Subcutaneous adipose tissue (tissue), 4 donors: ENCODE results near the gene GCC2. TPM values are rescaled to one million over a fixed set of nuclear protein-coding genes. Genes with fewer than 3 reads are reported as not detected.

Source experiments
- CTCF ChIP-seq: fragments of 450-650 bp; IDR thresholded peaks from one replicate; pipeline ENCODE4 v1.5.1; 2016; ENCODE audit warnings: low read depth, mild to moderate bottlenecking, control low read depth, antibody characterized with exemption, moderate library complexity
- small RNA-seq: library from RNA; depleted of rRNA; stranded (forward); fragments of <200 nt; gene quantifications from one replicate; pipeline ENCODE3, GENCODE V24; 2016
- total RNA-seq, 4 donors: library from RNA; depleted of rRNA; stranded (reverse); fragments of >200 nt; gene quantifications; one replicate each; pipeline ENCODE4 v1.1.0, GENCODE V29; 2016

GCC2 gene
- total RNA-seq, 4 donors from 2014 or later: 35.7 to 71.1 (median 44.4) TPM

DNA sequence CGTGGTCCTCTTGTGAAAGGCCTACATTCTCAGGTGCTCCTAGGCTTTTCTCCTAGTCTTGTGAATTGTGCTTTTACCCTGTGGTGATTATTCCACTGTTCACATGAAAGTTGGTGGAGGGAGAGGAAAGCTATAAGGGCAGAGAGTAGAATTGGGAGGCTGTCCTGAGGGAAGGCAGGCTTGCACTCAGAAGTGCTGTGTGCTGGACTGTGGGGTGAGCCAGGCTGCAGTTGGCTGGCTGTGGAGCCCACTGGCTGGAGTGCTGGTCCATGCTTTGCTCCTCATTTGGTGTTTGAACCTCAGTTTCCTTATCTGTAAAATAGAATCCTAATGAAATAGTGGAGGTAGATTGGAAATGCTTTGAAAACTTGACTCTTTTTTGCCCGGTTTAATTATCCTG is 106.6 kb downstream of the GCC2 start:
- TF ChIP-seq CTCF: no peak

Small RNA genes lying within 50 kb of the gene (small RNA-seq; reads per million reads assigned to genes)
- not detected for gene SMIM12P1

Other genes starting within 250 kb of the GCC2 start
- gene SULT1C3, start 209.2 kb upstream of the GCC2 start, total RNA-seq: not detected
- 1 to 10 TPM in 1 of 4 donors, under 1 TPM in 2, not detected in 1; 0.51 to 1.5 (median 0.98) TPM for gene SULT1C2, start 160.3 kb upstream of the GCC2 start, total RNA-seq
- 1 to 10 TPM; 1.9 to 5.2 (median 3.2) TPM for gene SULT1C4, start 71.3 kb upstream of the GCC2 start, total RNA-seq
- 100 to 1,000 TPM in 3 of 4 donors, 10 to 100 TPM in 1; 79.7 to 172 (median 115) TPM for gene LIMS1, start 85.3 kb downstream of the GCC2 start, total RNA-seq